Type B pancreatic cell (in vitro differentiated cells): Measurements from ENCODE around the gene KRT78. TPM values are rescaled to one million over a fixed set of nuclear protein-coding genes. Genes with fewer than 3 reads are reported as not detected.

Source experiments
- DNase-seq: peaks from one replicate; pipeline ENCODE4 v3.0.0; 2021; ENCODE audit warnings: mixed read lengths; ENCODE audit not compliant: unreplicated experiment; ENCODE audit errors: extremely low spot score
- H3K27ac Mint-ChIP-seq: 2 replicates; pipeline ENCODE4 v1.8.0; 2021; ENCODE audit warnings: mild to moderate bottlenecking, mixed read lengths
- H3K27me3 Mint-ChIP-seq: 2 replicates; pipeline ENCODE4 v1.8.0; 2021; ENCODE audit warnings: mixed read lengths
- H3K36me3 Mint-ChIP-seq: 2 replicates; pipeline ENCODE4 v1.8.0; 2021; ENCODE audit warnings: mixed read lengths
- H3K4me1 Mint-ChIP-seq: one replicate; pipeline ENCODE4 v1.8.0; 2021; ENCODE audit warnings: mixed read lengths; ENCODE audit not compliant: unreplicated experiment
- H3K4me3 Mint-ChIP-seq: 2 replicates; pipeline ENCODE4 v1.8.0; 2021; ENCODE audit warnings: mild to moderate bottlenecking, mixed read lengths
- H3K9me3 Mint-ChIP-seq: 2 replicates; pipeline ENCODE4 v1.8.0; 2021; ENCODE audit warnings: mixed read lengths
- total RNA-seq: library from RNA; stranded (reverse); gene quantifications from 2 replicates; pipeline ENCODE4 v1.2.1, GENCODE V29; 2021; ENCODE audit warnings: low replicate concordance
- TF ChIP-seq, protein P1 (sequence below): fragments of 200-600 bp; sonication (generic); conservative IDR thresholded peaks from 2 replicates; pipeline ENCODE4 v1.5.0; 2021; ENCODE audit warnings: antibody characterized with exemption, mild to moderate bottlenecking

The KRT78 gene
- total RNA-seq, 1 donor from 2014 or later, result 14.7 TPM

DNA sequence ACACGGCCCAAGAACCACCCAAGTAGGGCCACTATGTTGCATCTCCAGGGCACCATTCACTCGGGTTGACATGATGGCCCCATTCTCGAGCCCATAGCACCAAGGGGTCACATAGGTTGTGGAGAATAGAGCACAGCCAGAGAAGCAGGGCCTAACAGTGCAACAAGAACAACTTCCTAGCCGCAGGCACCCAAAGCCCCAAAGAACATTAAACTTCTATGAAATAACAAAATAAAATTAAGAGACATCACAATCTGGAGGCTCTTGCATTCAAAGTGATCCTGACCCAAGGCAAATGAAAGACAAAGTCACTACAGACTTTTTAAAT lies 36.8 kb downstream of the KRT78 start:
- TF ChIP-seq, protein P1, sequence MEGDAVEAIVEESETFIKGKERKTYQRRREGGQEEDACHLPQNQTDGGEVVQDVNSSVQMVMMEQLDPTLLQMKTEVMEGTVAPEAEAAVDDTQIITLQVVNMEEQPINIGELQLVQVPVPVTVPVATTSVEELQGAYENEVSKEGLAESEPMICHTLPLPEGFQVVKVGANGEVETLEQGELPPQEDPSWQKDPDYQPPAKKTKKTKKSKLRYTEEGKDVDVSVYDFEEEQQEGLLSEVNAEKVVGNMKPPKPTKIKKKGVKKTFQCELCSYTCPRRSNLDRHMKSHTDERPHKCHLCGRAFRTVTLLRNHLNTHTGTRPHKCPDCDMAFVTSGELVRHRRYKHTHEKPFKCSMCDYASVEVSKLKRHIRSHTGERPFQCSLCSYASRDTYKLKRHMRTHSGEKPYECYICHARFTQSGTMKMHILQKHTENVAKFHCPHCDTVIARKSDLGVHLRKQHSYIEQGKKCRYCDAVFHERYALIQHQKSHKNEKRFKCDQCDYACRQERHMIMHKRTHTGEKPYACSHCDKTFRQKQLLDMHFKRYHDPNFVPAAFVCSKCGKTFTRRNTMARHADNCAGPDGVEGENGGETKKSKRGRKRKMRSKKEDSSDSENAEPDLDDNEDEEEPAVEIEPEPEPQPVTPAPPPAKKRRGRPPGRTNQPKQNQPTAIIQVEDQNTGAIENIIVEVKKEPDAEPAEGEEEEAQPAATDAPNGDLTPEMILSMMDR, result no peak
- peaks cover 43% of the 10 kb centered on the region for H3K27me3 Mint-ChIP-seq

DNA sequence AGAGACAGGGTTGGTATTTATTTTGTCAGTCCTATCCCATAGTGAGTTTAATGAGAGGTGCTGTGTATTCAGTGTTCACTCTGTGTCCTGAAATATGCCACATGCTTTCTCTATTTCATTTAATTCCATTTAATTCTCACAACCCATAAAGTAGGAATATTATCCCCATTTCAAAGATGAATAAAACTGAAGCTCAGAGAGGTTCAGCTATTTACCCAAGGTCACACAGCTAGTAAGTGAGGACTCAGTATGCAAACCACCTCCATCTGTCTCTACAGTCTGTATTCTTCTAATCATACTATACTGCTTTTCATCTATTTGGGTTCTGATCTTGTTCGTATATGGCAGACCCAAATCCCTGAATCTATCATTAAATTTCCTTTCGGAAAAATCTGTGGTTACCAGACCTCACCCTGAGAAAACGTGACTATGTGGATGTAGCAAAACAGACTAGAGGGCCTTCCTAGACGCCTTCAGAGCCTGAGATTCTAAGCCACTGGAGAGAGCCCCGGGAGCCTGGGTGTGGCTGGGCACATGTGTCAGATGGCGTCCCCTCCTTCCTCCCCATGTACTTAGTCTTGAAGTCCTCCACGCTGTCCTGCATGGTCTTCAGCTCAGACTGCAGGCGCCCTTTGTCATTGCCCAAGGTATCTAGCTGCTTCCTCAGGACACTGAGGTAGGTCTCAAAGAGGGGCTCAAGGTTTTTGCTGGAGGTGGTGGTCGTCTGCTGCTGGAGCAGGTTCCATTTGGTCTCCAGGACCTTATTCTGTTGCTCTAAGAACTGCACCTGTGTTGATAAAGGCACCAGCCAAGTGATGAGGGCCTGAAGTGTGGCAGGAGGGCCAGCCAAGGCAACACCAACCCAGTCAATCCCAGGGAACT lies 37.4 kb downstream of the KRT78 start:
- H3K27me3 Mint-ChIP-seq, result peaks cover 49% of the 10 kb centered on the region
- no peak for DNase-seq
- no peaks in the 10 kb centered on the region for H3K4me1 Mint-ChIP-seq

More for the DNA sequence above, 36.8 kb downstream of the KRT78 start:
- DNase-seq, result no peak
- Mint-ChIP-seq H3K36me3 (peaks cover 16% of the 10 kb centered on the region), H3K4me1 (no peaks in the 10 kb centered on the region), H3K9me3 (no peaks in the 10 kb centered on the region), H3K27ac (peak overlapping the region; percentile 98), H3K4me3 (peak overlapping the region; percentile 86)

DNA sequence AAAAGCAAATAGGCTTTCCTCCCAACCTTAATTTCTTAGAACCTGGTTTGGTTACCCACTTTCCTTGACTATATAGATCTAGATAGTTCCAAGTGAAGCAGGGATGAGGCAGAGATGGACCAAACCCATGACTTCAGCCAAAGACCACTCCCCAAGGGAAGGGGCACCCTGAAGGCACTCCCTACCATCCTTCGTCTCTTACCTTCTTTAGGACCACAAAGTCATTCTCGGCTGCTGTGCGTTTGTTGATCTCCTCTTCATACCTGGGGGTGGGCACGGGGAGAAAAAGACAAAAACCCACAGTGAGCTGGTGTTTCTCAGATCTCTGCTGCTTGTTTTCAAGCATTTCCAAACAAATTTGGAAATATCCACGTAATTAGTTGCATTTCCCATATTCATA lies 38.2 kb downstream of the KRT78 start:
- TF ChIP-seq, protein P1, result no peak
- Mint-ChIP-seq H3K9me3 (no peaks in the 10 kb centered on the region), H3K4me3 (peak overlapping the region; percentile 86), H3K4me1 (no peaks in the 10 kb centered on the region), H3K36me3 (peaks cover 16% of the 10 kb centered on the region), H3K27ac (peak overlapping the region; percentile 98), H3K27me3 (peaks cover 54% of the 10 kb centered on the region)
- DNase-seq, result no peak

More for the DNA sequence above, 37.4 kb downstream of the KRT78 start:
- Mint-ChIP-seq H3K27ac (peak overlapping the region; percentile 98), H3K4me3 (peak overlapping the region; percentile 86), H3K9me3 (no peaks in the 10 kb centered on the region), H3K36me3 (peaks cover 16% of the 10 kb centered on the region)
- TF ChIP-seq, protein P1, result no peak

DNA sequence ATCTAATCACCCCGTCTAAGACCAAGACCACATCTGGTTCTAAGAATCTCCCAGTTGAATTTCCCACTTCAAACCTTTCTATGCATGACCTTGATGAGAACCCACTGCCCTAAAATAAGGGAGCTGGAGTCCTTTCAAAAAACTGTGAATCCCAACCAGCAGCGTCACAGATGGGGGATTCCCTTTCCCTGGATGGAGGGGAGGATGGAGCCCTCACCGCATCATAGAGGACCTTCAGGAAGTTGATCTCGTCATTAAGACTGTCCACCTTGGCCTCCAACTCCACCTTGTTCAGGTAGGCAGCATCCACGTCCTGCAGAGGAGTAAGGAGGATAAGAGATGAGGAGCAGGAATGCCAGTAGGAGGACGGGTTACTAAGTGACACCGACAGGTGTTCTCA lies 39.6 kb downstream of the KRT78 start:
- Mint-ChIP-seq H3K4me1 (no peaks in the 10 kb centered on the region), H3K36me3 (peaks cover 12% of the 10 kb centered on the region), H3K9me3 (no peaks in the 10 kb centered on the region), H3K27ac (peak overlapping the region; percentile 84), H3K4me3 (peak overlapping the region; percentile 86), H3K27me3 (peaks cover 54% of the 10 kb centered on the region)
- no peak for DNase-seq
- TF ChIP-seq, protein P1, result no peak

DNA sequence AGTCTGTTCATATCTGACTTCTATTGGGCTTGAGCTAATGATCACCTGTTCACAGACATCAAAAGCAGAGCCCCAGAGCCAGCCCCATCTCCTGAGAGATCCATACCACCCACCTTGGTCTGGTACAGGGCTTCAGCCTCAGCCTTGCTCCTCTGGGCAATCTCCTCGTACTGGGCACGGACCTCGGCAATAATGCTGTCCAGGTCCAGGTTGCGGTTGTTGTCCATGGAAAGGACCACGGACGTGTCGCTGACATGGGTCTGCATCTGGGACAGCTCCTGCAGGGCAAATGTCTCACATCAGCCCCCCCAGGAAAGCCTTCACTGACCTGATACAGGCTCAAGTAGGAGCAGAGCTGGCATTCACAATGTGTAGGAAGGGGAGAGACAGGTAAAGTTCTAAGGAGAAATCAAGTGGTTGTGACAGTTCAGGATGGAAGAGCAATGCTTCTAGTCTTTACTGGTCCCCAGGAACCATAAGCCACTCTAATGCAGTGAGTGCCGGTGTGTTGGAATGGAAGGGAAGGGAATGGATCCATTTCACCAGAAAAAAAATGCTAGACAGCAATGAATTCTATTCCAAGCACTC lies 40.1 kb downstream of the KRT78 start:
- TF ChIP-seq, protein P1, result no peak
- Mint-ChIP-seq H3K27ac (peak overlapping the region; percentile 84), H3K4me1 (no peaks in the 10 kb centered on the region), H3K4me3 (peak overlapping the region; percentile 7), H3K9me3 (no peaks in the 10 kb centered on the region), H3K36me3 (peaks cover 12% of the 10 kb centered on the region), H3K27me3 (peaks cover 53% of the 10 kb centered on the region)
- DNase-seq, result no peak
